Ascending aorta (tissue), 2 donors: ENCODE measurements around the gene ZBTB7C. TPM values are rescaled to one million over a fixed set of nuclear protein-coding genes. Genes with fewer than 3 reads are reported as not detected.

Experiments used
- DNase-seq, 2 donors: peaks; one replicate each; pipeline ENCODE4 v3.0.0-alpha.2; 2019; ENCODE audit warnings: low spot score in 2 of 2
- H3K27ac ChIP-seq, 2 donors: fragments of 200-600 bp; sonication (generic); one replicate each; pipeline ENCODE4 v1.5.1; 2016 to 2017; ENCODE audit warnings: mild to moderate bottlenecking in 1 of 2
- H3K27me3 ChIP-seq: fragments of 200-600 bp; sonication (generic); one replicate; pipeline ENCODE4 v1.5.1; 2017
- H3K36me3 ChIP-seq, 2 donors: fragments of 200-600 bp; sonication (generic); one replicate each; pipeline ENCODE4 v1.5.1; 2016
- H3K4me1 ChIP-seq, 2 donors: fragments of 200-600 bp; sonication (generic); one replicate each; pipeline ENCODE4 v1.5.1; 2016 to 2017; ENCODE audit warnings: mild to moderate bottlenecking in 1 of 2
- H3K4me3 ChIP-seq, 2 donors: fragments of 200-600 bp; sonication (generic); one replicate each; pipeline ENCODE4 v1.5.1; 2016 to 2017; ENCODE audit warnings: mild to moderate bottlenecking in 1 of 2
- H3K9me3 ChIP-seq, 2 donors: fragments of 200-600 bp; sonication (generic); one replicate each; pipeline ENCODE4 v1.5.1; 2016
- intact Hi-C: fragments of 100-400 bp; cut with DNase I; formaldehyde crosslinking; loops from one replicate; pipeline ENCODE4 v1.15.1; 2023
- total RNA-seq: library from RNA; depleted of rRNA; stranded (reverse); fragments of >200 nt; gene quantifications from one replicate; pipeline ENCODE4 v1.1.0, GENCODE V29; 2016
- TF ChIP-seq, protein P1 (sequence below), 3 experiments: fragments of 200-600 bp in 2 of 3; fragments of 450-650 bp in 1 of 3; sonication (generic) in 2 of 3; IDR thresholded peaks; one replicate each; pipeline ENCODE4 v1.5.1; 2016 to 2019; ENCODE audit warnings: antibody characterized with exemption in 3 of 3, mild to moderate bottlenecking in 1 of 3, moderate library complexity in 1 of 3

The ZBTB7C gene
- total RNA-seq, 1 donor from 2014 or later, result 8.1 TPM

DNA sequence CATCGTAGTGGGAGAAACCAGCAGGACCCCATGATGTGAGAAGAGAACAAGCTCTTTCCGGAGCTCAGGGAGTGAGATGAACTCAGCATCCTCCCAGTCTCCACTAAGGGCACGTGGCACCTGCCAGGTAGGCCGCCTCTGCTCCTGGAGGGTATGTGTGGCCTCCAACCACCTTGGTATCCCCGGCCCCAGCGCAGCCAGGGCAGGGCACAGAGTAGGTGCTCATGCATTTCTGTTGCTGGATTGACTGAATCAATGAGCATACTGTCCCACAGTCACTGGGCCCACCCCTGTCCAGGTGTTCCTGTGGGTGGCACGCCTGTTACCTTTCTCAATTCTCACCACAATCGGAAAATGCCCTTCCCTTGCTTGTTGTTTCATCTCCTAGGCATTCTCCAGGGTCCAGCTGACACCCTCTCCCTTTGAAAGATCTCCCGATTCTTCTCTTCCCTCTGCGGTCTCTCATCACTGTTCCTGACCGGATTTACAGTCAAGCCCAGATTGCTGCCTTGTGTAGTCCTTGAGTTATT is 340.2 kb downstream of the ZBTB7C start:
- DNase-seq, result no peak
- Histone ChIP-seq H3K36me3 (no peaks in the 10 kb centered on the region), H3K4me3 (no peak overlapping the region), H3K9me3 (no peaks in the 10 kb centered on the region), H3K27me3 (no peaks in the 10 kb centered on the region), H3K4me1 (no peaks in the 10 kb centered on the region), H3K27ac (no peak overlapping the region)
- TF ChIP-seq, protein P1, sequence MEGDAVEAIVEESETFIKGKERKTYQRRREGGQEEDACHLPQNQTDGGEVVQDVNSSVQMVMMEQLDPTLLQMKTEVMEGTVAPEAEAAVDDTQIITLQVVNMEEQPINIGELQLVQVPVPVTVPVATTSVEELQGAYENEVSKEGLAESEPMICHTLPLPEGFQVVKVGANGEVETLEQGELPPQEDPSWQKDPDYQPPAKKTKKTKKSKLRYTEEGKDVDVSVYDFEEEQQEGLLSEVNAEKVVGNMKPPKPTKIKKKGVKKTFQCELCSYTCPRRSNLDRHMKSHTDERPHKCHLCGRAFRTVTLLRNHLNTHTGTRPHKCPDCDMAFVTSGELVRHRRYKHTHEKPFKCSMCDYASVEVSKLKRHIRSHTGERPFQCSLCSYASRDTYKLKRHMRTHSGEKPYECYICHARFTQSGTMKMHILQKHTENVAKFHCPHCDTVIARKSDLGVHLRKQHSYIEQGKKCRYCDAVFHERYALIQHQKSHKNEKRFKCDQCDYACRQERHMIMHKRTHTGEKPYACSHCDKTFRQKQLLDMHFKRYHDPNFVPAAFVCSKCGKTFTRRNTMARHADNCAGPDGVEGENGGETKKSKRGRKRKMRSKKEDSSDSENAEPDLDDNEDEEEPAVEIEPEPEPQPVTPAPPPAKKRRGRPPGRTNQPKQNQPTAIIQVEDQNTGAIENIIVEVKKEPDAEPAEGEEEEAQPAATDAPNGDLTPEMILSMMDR (IDR thresholded peaks at IDR 0.05), result no peak
- intact Hi-C loops, result no loop called here

- DNase-seq, result no peak
- intact Hi-C loops, result no loop called here
- H3K4me3 ChIP-seq, result no peak overlapping the region
Observed at GRCh38 chr18:48066225-48066652, 342.9 kb downstream of the ZBTB7C start.

DNA sequence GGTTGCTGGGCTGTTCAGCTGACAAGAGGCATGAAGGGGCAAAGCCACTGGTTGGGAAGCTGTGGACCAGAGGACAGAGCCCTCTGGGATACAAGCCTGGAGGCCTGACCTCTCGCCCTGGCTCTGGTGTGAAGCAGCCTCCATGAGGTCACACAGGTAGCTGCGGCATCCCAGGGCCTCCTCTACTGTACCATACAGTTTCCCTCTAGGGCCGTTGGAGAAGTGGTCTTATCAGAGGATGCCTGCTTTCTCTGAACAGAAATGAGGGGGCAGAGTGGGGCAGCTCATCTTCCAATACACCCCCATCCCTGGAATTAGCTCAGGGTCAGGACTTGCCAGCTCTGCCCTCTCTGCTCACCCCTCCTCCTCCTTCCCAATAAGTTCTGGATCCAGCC is 343.6 kb downstream of the ZBTB7C start:
- TF ChIP-seq, protein P1 (IDR thresholded peaks at IDR 0.05), result no peak

More at GRCh38 chr18:48066225-48066652, 342.9 kb downstream of the ZBTB7C start:
- no peaks in the 10 kb centered on the region for H3K9me3 ChIP-seq
- no peaks in the 10 kb centered on the region for H3K36me3 ChIP-seq
- no peak overlapping the region for H3K27ac ChIP-seq
- no peaks in the 10 kb centered on the region for H3K4me1 ChIP-seq
- H3K27me3 ChIP-seq, result no peaks in the 10 kb centered on the region
- TF ChIP-seq, protein P1 (IDR thresholded peaks at IDR 0.05), result no peak

GRCh38 chr18:48064978-48065600 is 344.1 kb downstream of the ZBTB7C start:
- Histone ChIP-seq H3K36me3 (no peaks in the 10 kb centered on the region), H3K9me3 (no peaks in the 10 kb centered on the region), H3K4me3 (no peak overlapping the region), H3K4me1 (no peaks in the 10 kb centered on the region), H3K27me3 (no peaks in the 10 kb centered on the region), H3K27ac (no peak overlapping the region)
- TF ChIP-seq, protein P1 (IDR thresholded peaks at IDR 0.05), result no peak
- intact Hi-C loops, result no loop called here
- DNase-seq, result no peak

More for the DNA sequence above, 343.6 kb downstream of the ZBTB7C start:
- Histone ChIP-seq H3K9me3 (no peaks in the 10 kb centered on the region), H3K36me3 (no peaks in the 10 kb centered on the region), H3K27ac (no peak overlapping the region), H3K27me3 (no peaks in the 10 kb centered on the region), H3K4me1 (no peaks in the 10 kb centered on the region), H3K4me3 (no peak overlapping the region)
- no peak for DNase-seq
- intact Hi-C loops, result no loop called here

DNA sequence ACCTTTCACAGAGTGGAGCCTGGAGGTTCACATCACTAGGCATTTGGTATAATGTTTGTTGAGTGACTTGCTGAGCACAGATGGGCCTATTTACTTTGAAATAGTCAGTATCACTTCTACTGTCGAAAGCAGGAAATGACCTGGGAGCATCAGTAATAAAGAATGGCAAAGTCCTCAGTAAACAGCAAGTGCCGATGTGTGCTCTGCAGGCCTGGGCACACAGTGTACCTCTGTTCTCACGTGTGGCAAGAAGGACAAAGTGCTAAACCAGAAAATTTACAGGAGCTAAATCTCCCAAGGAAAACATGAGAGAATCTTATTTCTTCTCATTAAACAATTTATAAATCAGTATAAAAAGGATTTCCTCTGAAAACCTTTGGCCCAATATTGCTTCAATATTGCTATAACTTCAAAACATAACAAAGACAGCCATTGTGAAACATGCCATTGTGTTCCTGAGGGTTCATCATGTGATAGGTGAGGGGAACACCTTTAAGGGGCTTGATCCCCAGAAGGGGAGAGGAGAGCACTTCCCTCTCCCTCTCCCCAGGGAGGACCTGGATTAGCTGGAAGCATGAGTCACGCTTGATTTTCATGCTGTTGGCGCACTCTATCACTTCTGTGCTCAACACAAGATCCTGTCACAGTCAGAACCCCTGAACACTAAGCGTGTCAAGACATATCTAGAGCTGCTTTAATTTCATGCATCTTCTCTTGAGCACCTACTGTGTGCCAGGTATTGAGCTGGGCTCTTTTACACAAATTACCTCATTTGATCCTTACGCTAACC is 347.2 kb downstream of the ZBTB7C start:
- Histone ChIP-seq H3K27ac (no peak overlapping the region), H3K9me3 (no peaks in the 10 kb centered on the region), H3K4me3 (no peak overlapping the region), H3K4me1 (no peaks in the 10 kb centered on the region), H3K27me3 (no peaks in the 10 kb centered on the region), H3K36me3 (no peaks in the 10 kb centered on the region)
- DNase-seq, result no peak
- intact Hi-C loops, result no loop called here
- TF ChIP-seq, protein P1 (IDR thresholded peaks at IDR 0.05), result no peak
